Upper lobe of right lung (tissue), 1 donor: ENCODE measurements around the gene RNF40. TPM values are rescaled to one million over a fixed set of nuclear protein-coding genes. Genes with fewer than 3 reads are reported as not detected.

Experiments
- ATAC-seq: fragments of 200-7000 bp; cut with Tn5 transposase; one replicate; pipeline ENCODE4 v1.9.1; 2020; ENCODE audit warnings: mild to moderate bottlenecking, moderate library complexity
- DNase-seq: peaks from one replicate; pipeline ENCODE4 v3.0.0-alpha.2; 2020
- H3K27ac ChIP-seq: fragments of 200-600 bp; one replicate; pipeline ENCODE4 v1.8.0; 2022
- H3K27me3 ChIP-seq: fragments of 200-600 bp; one replicate; pipeline ENCODE4 v1.8.0; 2022; ENCODE audit warnings: mild to moderate bottlenecking
- H3K36me3 ChIP-seq: fragments of 200-600 bp; one replicate; pipeline ENCODE4 v1.8.0; 2022
- H3K4me1 ChIP-seq: fragments of 200-600 bp; one replicate; pipeline ENCODE4 v1.8.0; 2022
- H3K4me3 ChIP-seq: fragments of 200-600 bp; one replicate; pipeline ENCODE4 v1.8.0; 2022; ENCODE audit warnings: mild to moderate bottlenecking
- H3K9me3 ChIP-seq: fragments of 200-600 bp; one replicate; pipeline ENCODE4 v1.8.0; 2022
- intact Hi-C: fragments of 100-400 bp; cut with DNase I; formaldehyde crosslinking; loops from one replicate; pipeline ENCODE4 v1.11.0; 2022
- total RNA-seq: library from RNA; stranded (reverse); fragmentation: NEBNext Ultra II Directional; extraction: Animal tissue kit (Norgen Biotek cat#: 25700); gene quantifications from one replicate; pipeline ENCODE4 v1.2.1, GENCODE V29; 2021
- TF ChIP-seq, protein P1 (sequence below): fragments of 200-600 bp; IDR thresholded peaks from one replicate; pipeline ENCODE4 v1.8.0; 2022; ENCODE audit warnings: antibody characterized with exemption
- donor health status: DM: no; HTN: yes; CAD: no; lungs with severe emphysema.

Gene RNF40
- total RNA-seq, 1 donor from 2014 or later: 93.6 TPM

DNA sequence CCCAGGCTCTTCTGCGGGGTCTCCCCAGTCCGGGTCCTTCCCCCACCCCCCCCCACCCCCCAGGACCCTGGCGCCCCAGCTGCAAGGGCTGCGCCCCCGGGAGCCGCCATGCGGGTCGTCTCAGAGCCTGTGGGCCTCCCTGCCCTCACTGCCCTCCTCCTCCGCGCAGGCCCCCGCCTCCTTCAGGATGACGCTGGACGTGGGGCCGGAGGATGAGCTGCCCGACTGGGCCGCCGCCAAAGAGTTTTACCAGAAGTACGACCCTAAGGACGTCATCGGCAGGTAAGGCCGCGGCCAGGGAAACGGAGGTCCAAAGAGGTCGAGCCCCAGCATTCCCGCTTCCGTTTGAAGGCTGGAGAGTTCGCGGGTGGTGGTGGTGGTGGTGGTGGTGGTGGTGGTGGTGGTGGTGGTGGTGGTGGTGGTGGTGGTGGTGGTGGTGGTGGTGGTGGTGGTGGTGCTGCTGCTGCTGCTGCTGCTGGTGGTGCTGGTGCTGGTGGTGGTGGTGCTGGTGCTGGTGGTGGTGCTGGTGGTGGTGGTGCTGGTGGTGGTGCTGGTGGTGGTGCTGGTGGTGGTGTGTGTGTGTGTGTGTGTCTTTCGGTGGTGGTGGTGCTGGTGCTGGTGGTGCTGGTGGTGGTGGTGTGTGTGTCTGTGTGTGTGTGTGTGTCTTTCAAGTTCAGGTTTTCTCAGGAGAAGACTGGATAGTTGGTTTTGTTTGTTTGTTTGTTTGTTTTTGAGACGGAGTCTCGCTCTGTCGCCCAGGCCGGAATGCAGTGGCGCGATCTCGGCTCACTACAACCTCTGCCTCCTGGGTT lies 13.3 kb upstream of the RNF40 start:
- intact Hi-C loops: no loop called here
- peaks cover 7% of the 10 kb centered on the region for H3K4me1 ChIP-seq
- no peaks in the 10 kb centered on the region for H3K27me3 ChIP-seq
- peak overlapping the region; percentile 78 for H3K27ac ChIP-seq
- no peaks in the 10 kb centered on the region for H3K9me3 ChIP-seq
- peaks cover 48% of the 10 kb centered on the region for H3K36me3 ChIP-seq
- DNase-seq (peak; percentile 81), ATAC-seq (peak; percentile 45)
- H3K4me3 ChIP-seq: peak overlapping the region; percentile 70
- TF ChIP-seq, protein P1, sequence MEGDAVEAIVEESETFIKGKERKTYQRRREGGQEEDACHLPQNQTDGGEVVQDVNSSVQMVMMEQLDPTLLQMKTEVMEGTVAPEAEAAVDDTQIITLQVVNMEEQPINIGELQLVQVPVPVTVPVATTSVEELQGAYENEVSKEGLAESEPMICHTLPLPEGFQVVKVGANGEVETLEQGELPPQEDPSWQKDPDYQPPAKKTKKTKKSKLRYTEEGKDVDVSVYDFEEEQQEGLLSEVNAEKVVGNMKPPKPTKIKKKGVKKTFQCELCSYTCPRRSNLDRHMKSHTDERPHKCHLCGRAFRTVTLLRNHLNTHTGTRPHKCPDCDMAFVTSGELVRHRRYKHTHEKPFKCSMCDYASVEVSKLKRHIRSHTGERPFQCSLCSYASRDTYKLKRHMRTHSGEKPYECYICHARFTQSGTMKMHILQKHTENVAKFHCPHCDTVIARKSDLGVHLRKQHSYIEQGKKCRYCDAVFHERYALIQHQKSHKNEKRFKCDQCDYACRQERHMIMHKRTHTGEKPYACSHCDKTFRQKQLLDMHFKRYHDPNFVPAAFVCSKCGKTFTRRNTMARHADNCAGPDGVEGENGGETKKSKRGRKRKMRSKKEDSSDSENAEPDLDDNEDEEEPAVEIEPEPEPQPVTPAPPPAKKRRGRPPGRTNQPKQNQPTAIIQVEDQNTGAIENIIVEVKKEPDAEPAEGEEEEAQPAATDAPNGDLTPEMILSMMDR: no peak

DNA sequence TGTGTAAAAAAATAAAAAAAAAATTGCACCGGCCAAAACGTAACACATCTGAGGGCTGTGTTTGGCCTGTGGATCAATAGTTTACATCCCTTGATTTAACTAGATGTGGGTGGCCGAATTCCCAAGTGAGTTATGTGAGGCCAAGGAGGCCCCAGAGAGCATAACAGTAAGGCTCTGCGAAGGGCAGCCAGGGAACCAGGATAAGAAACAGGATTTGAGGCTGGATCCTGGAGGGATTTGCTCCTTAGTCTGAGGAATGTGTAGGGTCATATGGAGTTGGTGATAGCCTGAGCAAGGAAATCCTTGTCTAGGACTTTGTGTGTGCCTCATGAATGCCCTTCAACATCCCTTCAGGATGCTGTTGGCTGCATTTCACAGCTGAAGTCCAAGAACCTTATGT lies 11.9 kb upstream of the RNF40 start:
- intact Hi-C loops: loop anchor here (10.0 kb wide), 1 partner anchor 55 kb away; the partner anchor contains the start of gene SRCAP
- TF ChIP-seq, protein P1: no peak
- no peak for DNase-seq

DNA sequence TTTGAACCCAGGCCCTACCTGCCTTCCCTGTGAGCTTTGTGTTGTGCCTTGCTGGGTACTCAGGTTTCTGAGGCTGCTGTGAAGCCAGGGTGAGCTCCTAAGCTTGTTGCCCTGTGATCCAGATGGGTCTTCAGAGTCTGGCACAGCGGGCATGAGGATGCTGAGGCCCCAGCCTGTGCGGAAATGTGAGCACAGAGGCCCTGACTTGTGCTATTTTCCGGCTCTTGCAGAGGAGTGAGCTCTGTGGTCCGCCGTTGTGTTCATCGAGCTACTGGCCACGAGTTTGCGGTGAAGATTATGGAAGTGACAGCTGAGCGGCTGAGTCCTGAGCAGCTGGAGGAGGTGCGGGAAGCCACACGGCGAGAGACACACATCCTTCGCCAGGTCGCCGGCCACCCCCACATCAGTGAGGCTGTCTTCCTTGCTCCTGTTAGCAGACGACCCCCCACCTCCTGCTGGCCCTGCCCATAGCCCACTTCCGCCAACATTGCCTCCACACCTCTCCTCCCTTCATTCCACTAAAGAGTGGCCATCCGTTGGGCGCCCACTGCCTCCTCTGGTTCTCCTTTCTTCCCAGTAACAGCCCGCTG lies 11.2 kb upstream of the RNF40 start:
- ATAC-seq (no peak), DNase-seq (no peak)
- Histone ChIP-seq H3K36me3 (peaks cover 44% of the 10 kb centered on the region), H3K27me3 (no peaks in the 10 kb centered on the region), H3K27ac (no peak overlapping the region), H3K4me3 (no peak overlapping the region), H3K9me3 (no peaks in the 10 kb centered on the region), H3K4me1 (peaks cover 7% of the 10 kb centered on the region)
- intact Hi-C loops: loop anchor here (10.0 kb wide), 1 partner anchor 56 kb away; the partner anchor contains the start of gene SRCAP
- TF ChIP-seq, protein P1: no peak

More for the DNA sequence above, 11.9 kb upstream of the RNF40 start:
- Histone ChIP-seq H3K4me3 (no peak overlapping the region), H3K27me3 (no peaks in the 10 kb centered on the region), H3K9me3 (no peaks in the 10 kb centered on the region), H3K27ac (no peak overlapping the region), H3K36me3 (peaks cover 44% of the 10 kb centered on the region), H3K4me1 (peaks cover 7% of the 10 kb centered on the region)
- ATAC-seq: no peak

DNA sequence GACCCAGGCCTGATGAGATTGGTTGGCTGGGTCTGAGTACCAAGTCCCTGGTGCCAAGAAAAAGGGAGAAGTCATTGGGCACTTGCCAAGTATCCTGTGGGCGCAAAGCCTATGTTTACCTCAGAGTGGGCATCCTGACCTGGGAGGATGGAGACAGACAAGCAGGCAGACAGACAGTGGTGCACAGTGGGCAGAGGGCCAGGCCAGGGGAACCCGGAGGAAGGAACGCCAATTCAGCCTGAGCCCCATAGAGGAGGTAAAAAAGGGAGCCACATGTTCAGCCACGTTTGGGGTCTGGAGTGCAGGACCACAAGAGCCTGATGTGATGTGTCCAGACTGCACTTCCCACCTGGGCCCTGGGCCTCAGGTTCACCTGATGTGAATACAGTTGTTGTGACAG lies 8.5 kb upstream of the RNF40 start:
- H3K36me3 ChIP-seq: peaks cover 58% of the 10 kb centered on the region
- DNase-seq: peak; percentile 40
- TF ChIP-seq, protein P1: no peak

DNA sequence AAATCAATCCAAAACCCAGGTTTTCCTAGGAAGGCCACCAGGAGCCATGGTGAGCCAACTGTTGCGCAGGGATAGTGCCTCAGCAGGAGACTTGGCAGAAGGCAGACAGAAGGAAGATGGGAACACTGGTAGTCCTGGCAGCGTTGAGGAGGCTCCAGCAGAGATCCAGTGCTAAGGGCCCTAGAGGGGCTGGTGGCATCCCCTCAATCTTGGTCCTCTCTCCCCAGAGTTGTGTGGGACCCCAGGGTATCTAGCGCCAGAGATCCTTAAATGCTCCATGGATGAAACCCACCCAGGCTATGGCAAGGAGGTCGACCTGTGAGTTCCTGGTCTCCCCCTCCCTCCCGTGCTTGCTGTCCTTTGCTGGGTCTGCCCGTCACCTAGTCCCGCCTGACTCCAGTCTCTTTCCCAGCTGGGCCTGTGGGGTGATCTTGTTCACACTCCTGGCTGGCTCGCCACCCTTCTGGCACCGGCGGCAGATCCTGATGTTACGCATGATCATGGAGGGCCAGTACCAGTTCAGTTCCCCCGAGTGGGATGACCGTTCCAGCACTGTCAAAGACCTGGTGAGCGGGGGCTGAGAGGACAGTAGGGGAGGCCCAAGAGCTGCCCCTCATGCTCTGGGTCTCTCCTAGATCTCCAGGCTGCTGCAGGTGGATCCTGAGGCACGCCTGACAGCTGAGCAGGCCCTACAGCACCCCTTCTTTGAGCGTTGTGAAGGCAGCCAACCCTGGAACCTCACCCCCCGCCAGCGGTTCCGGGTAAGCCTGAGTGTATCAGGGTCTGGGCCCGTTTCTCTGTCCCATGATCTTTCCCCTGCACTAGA lies 6.0 kb upstream of the RNF40 start:
- DNase-seq: peak; percentile 19

More for the DNA sequence above, 8.5 kb upstream of the RNF40 start:
- Histone ChIP-seq H3K27me3 (no peaks in the 10 kb centered on the region), H3K9me3 (no peaks in the 10 kb centered on the region), H3K4me3 (no peak overlapping the region), H3K27ac (no peak overlapping the region), H3K4me1 (no peaks in the 10 kb centered on the region)
- intact Hi-C loops: loop anchor here (10.0 kb wide), 1 partner anchor 59 kb away; the partner anchor contains the start of gene SRCAP
- ATAC-seq: no peak

More for the DNA sequence above, 6.0 kb upstream of the RNF40 start:
- intact Hi-C loops: loop anchor here (10.0 kb wide), 1 partner anchor 61 kb away; the partner anchor contains the start of gene SRCAP
- TF ChIP-seq, protein P1: no peak
- no peak for ATAC-seq
- H3K4me3 ChIP-seq: no peak overlapping the region
- peaks cover 54% of the 10 kb centered on the region for H3K36me3 ChIP-seq
- H3K9me3 ChIP-seq: no peaks in the 10 kb centered on the region
- H3K27me3 ChIP-seq: no peaks in the 10 kb centered on the region
- peaks cover 4% of the 10 kb centered on the region for H3K4me1 ChIP-seq
- H3K27ac ChIP-seq: no peak overlapping the region
